Keratinocyte (primary cell): Measurements from ENCODE around the gene ZNF292.

Experiments
- EZH2 ChIP-seq: IDR thresholded peaks from one replicate; pipeline ENCODE4 v1.6.1; 2012; ENCODE audit warnings: inconsistent platforms, mild to moderate bottlenecking, low read length, moderate library complexity
- TF ChIP-seq, protein P1 (sequence below), 3 experiments: IDR thresholded peaks in 1 of 3; conservative IDR thresholded peaks in 1 of 3; optimal IDR thresholded peaks in 1 of 3; 2 replicates in 2 of 3; 3 replicates in 1 of 3; pipeline versions ENCODE3 to v1.5.1; 2011; ENCODE audit warnings: low read length in 3 of 3, mild to moderate bottlenecking in 3 of 3, moderate library complexity in 2 of 3, control low read depth in 1 of 3, inconsistent platforms in 1 of 3; ENCODE audit not compliant: insufficient read depth in 2 of 3; ENCODE audit errors: extremely low read depth in 1 of 3

- TF ChIP-seq, protein P1, sequence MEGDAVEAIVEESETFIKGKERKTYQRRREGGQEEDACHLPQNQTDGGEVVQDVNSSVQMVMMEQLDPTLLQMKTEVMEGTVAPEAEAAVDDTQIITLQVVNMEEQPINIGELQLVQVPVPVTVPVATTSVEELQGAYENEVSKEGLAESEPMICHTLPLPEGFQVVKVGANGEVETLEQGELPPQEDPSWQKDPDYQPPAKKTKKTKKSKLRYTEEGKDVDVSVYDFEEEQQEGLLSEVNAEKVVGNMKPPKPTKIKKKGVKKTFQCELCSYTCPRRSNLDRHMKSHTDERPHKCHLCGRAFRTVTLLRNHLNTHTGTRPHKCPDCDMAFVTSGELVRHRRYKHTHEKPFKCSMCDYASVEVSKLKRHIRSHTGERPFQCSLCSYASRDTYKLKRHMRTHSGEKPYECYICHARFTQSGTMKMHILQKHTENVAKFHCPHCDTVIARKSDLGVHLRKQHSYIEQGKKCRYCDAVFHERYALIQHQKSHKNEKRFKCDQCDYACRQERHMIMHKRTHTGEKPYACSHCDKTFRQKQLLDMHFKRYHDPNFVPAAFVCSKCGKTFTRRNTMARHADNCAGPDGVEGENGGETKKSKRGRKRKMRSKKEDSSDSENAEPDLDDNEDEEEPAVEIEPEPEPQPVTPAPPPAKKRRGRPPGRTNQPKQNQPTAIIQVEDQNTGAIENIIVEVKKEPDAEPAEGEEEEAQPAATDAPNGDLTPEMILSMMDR (optimal IDR thresholded peaks at IDR 0.05 in 1 of 3, IDR thresholded peaks at IDR 0.05 in 1 of 3, conservative IDR thresholded peaks at IDR 0.05 in 1 of 3; ENCODE audit: extremely low read depth in 1 of 3, insufficient read depth in 2 of 3, low read length in 3 of 3), result no peak
- no peak for TF ChIP-seq EZH2
Observed at GRCh38 chr6:87212596-87212995, 57.2 kb downstream of the ZNF292 start.
